HEK293T (cell line): Measurements from ENCODE around the gene GDPD5.

Source experiments
- ELF4 ChIP-seq: fragments of 450-650 bp; IDR thresholded peaks from 2 replicates; pipeline ENCODE4 v1.6.1; 2017; ENCODE audit warnings: antibody characterized with exemption
- SP1 ChIP-seq: fragments of 450-650 bp; IDR thresholded peaks from 2 replicates; pipeline ENCODE4 v1.6.1; 2017

DNA sequence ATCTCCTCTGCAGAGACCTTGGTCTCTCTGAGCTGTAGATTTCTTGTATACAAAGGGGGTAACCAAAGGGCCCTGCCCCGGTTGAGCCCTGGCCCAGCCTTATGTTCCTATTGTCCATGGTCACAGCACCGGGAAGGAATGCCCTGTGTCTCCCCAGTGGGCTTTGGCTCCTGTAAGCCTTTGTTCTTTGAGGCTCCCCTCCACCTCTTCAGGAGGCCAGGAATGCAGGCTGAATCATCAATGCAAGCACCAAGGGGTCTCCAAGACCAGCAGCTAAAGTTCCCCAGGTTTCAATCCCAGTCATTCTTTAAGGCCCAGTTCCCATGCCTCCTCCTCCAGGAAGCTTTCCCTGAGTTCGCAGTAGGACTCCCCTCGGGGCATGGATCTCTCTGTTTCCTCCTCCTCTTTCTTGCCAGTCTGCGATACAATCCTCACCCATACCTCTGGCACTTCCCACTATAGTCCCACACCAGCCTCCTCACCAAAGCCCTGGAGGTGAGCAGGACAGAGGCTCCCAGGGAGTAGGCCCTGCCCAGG, 63.6 kb downstream of the GDPD5 start:
- TF ChIP-seq ELF4 (no peak), SP1 (no peak)
